K562 (cell line): ENCODE data around the gene HOXC11. TPM values are rescaled to one million over a fixed set of nuclear protein-coding genes. Genes with fewer than 3 reads are reported as not detected.

Experiments used
- ATAC-seq: fragments of 200-7000 bp; cut with Tn5 transposase; 3 replicates; pipeline ENCODE4 v1.9.1; 2020; ENCODE audit warnings: moderate library complexity
- BruUV-seq: library from RNA; stranded (reverse); fragments of 400-500 nt; replicated peaks from 2 replicates; lab custom pipeline; 2021; lab: Mats Ljungman, UMichigan
- CTCF ChIA-PET: fragments of 300-600 bp; formaldehyde crosslinking; extraction: SDS; loops from one replicate; lab custom pipeline; 2021; ENCODE audit warnings: low intra/inter-chr PET ratio; lab: Yijun Ruan, JAX
- POLR2A ChIA-PET: fragments of 300-600, 350-650 bp; sonication (Branson Sonifier 250); formaldehyde crosslinking; extraction: SDS; loops from one replicate; lab custom pipeline; 2021; ENCODE audit warnings: antibody characterized with exemption, inconsistent platforms; lab: Yijun Ruan, JAX
- DNase-seq, 4 experiments: peaks; one replicate each; pipeline versions ENCODE4 v3.0.0 to v3.0.0-alpha.2; 2011 to 2018; ENCODE audit warnings: low spot score in 3 of 4, mixed read lengths in 3 of 4; ENCODE audit errors: extremely low read depth in 1 of 4
- FAIRE-seq: peaks from 2 replicates; lab custom pipeline; 2011; peaks lifted over from hg19 to GRCh38; lab: Jason Lieb, UNC
- H2AFZ ChIP-seq: 2 replicates; pipeline ENCODE4 v1.6.0; 2011; ENCODE audit warnings: low read depth, low read length, control low read depth, inconsistent platforms
- H3K27ac ChIP-seq: fragments of 200-600 bp; 3 replicates; pipeline ENCODE4 v1.8.0; 2011; ENCODE audit warnings: low read depth, mild to moderate bottlenecking, control low read depth, inconsistent platforms, low read length, moderate library complexity, mixed read lengths; ENCODE audit errors: extremely low read depth
- H3K27me3 ChIP-seq, 2 experiments: fragments of 300-600 bp in 1 of 2; 2 replicates in 1 of 2; 3 replicates in 1 of 2; pipeline versions ENCODE4 v1.6.0 to v1.8.0; 2011; ENCODE audit warnings: inconsistent platforms in 2 of 2, low read length in 2 of 2, mild to moderate bottlenecking in 1 of 2, mixed read lengths in 1 of 2, moderate library complexity in 1 of 2; ENCODE audit not compliant: control insufficient read depth in 2 of 2, insufficient read depth in 2 of 2
- H3K36me3 ChIP-seq: fragments of 300-600 bp; 3 replicates; pipeline ENCODE4 v1.8.0; 2011; ENCODE audit warnings: mild to moderate bottlenecking, low read length, inconsistent platforms; ENCODE audit not compliant: control insufficient read depth, insufficient read depth
- H3K4me1 ChIP-seq, 2 experiments: fragments of 200-600 bp in 1 of 2; replicated peaks in 1 of 2; 2 replicates in 1 of 2; 3 replicates in 1 of 2; pipeline versions ENCODE4 v1.5.1 to v1.8.0; 2011; ENCODE audit warnings: inconsistent platforms in 2 of 2, low read length in 2 of 2, mild to moderate bottlenecking in 1 of 2, mixed read lengths in 1 of 2, moderate library complexity in 1 of 2; ENCODE audit not compliant: control insufficient read depth in 2 of 2, insufficient read depth in 2 of 2
- H3K4me2 ChIP-seq: 2 replicates; pipeline ENCODE4 v1.6.1; 2011; ENCODE audit warnings: low read length, control low read depth, inconsistent platforms, mixed read lengths; ENCODE audit not compliant: insufficient read depth
- H3K4me3 ChIP-seq: fragments of 200-600 bp; sonication (generic), shearing (Covaris generic); 2 replicates; pipeline ENCODE4 v1.5.1; 2016; ENCODE audit warnings: control low read depth, inconsistent platforms
- H3K79me2 ChIP-seq: fragments of 200-600 bp; 3 replicates; pipeline ENCODE4 v1.8.0; 2011; ENCODE audit warnings: low read length, inconsistent platforms; ENCODE audit not compliant: control insufficient read depth, insufficient read depth
- H3K9ac ChIP-seq, 2 experiments: 2 replicates each; pipeline versions ENCODE4 v1.6.0 to v1.6.1; 2011; ENCODE audit warnings: low read depth in 2 of 2, low read length in 2 of 2, control low read depth in 1 of 2, inconsistent platforms in 1 of 2, mild to moderate bottlenecking in 1 of 2, mixed read lengths in 1 of 2; ENCODE audit not compliant: insufficient read depth in 1 of 2
- H3K9me1 ChIP-seq: one replicate; pipeline ENCODE4 v1.6.0; 2011; ENCODE audit warnings: inconsistent platforms, mild to moderate bottlenecking, low read length, moderate library complexity; ENCODE audit not compliant: control insufficient read depth, insufficient read depth
- H3K9me3 ChIP-seq: replicated peaks from 2 replicates; pipeline ENCODE4 v1.5.1; 2011; ENCODE audit warnings: low read depth, low read length, inconsistent platforms; ENCODE audit not compliant: control insufficient read depth, insufficient read depth
- H4K20me1 ChIP-seq: replicated peaks from 2 replicates; pipeline ENCODE4 v1.6.1; 2011; ENCODE audit warnings: low read length, inconsistent platforms, mixed read lengths; ENCODE audit not compliant: control insufficient read depth, insufficient read depth
- ETV1 ChIP-seq: fragments of 450-650 bp; conservative IDR thresholded peaks from 2 replicates; pipeline ENCODE4 v1.6.1; 2016; ENCODE audit warnings: missing genetic modification characterization, control low read depth, low read depth, missing compliant biosample characterization
- HMGN3 ChIP-seq: IDR thresholded peaks from 2 replicates; pipeline ENCODE4 v1.6.1; 2011; ENCODE audit warnings: borderline replicate concordance, low read depth, mild to moderate bottlenecking, mixed read lengths, low read length; ENCODE audit not compliant: insufficient read length; ENCODE audit errors: extremely low read depth
- MEF2D ChIP-seq: conservative IDR thresholded peaks from 2 replicates; pipeline ENCODE4 v1.6.1; 2016; ENCODE audit warnings: low read depth, missing genetic modification characterization, missing compliant biosample characterization
- MIER1 ChIP-seq: fragments of 450-650 bp; IDR thresholded peaks from 2 replicates; pipeline ENCODE4 v1.6.1; 2016; ENCODE audit warnings: antibody characterized with exemption, mild to moderate bottlenecking, low read depth
- MTA2 ChIP-seq: fragments of 450-650 bp; IDR thresholded peaks from 2 replicates; pipeline ENCODE4 v1.6.1; 2016; ENCODE audit warnings: low read depth
- PRPF4 ChIP-seq: fragments of 200-400 bp; formaldehyde crosslinking; IDR thresholded peaks from one replicate; pipeline ENCODE4 v1.6.1; 2017; ENCODE audit warnings: low read length, low read depth, mild to moderate bottlenecking; ENCODE audit not compliant: insufficient read depth, poor library complexity, severe bottlenecking
- TAF15 ChIP-seq: fragments of 200-400 bp; formaldehyde crosslinking; IDR thresholded peaks from 2 replicates; pipeline ENCODE4 v1.6.1; 2017; ENCODE audit warnings: mild to moderate bottlenecking, low read depth, low read length, moderate library complexity
- U2AF2 ChIP-seq: fragments of 200-400 bp; formaldehyde crosslinking; optimal IDR thresholded peaks from 2 replicates; pipeline ENCODE3; 2017; ENCODE audit warnings: low read depth, mild to moderate bottlenecking, low read length
- ZNF551 ChIP-seq: fragments of 250-450 bp; sonication (Bioruptor Pico); IDR thresholded peaks from 2 replicates; pipeline ENCODE4 v1.5.0; 2021; ENCODE audit warnings: mild to moderate bottlenecking, moderate library complexity
- WGBS: fragments of 100-300 bp; shearing (Covaris generic); methylation state at CpG from one replicate; pipeline ENCODE4 v1.1.6; 2016; ENCODE audit warnings: low coverage, mixed read lengths; ENCODE audit not compliant: insufficient coverage; ENCODE audit errors: missing lambda C conversion rate; 5-methylcytosine and 5-hydroxymethylcytosine counted together
- in situ Hi-C: fragments of 300-500 bp; cut with MboI; formaldehyde crosslinking; loops from 4 replicates; pipeline ENCODE4 v1.15.0; 2018; ENCODE audit warnings: inconsistent platforms, mixed read lengths
- intact Hi-C: fragments of 100-400 bp; cut with micrococcal nuclease; formaldehyde crosslinking; loops from 2 replicates; pipeline ENCODE4 v1.14.2; 2022
- polyA plus RNA-seq, 8 experiments: library from polyadenylated mRNA; depleted of rRNA in 4 of 8; stranded (reverse) in 5 of 8; unstranded in 3 of 8; fragments of >200 nt; fragmentation: Nextera tagmentation in 2 of 8; fragmentation: Illumina TruSeq in 1 of 8; extraction: Ambion mirVana in 2 of 8; extraction: Trizol in 1 of 8; gene quantifications; 2 replicates each; pipeline versions ENCODE4 v1.2.1 to v1.2.3, GENCODE V29; 2011 to 2014; ENCODE audit warnings: inconsistent platforms in 1 of 8, missing spikeins in 1 of 8
- total RNA-seq, 7 experiments: library from RNA; depleted of rRNA in 6 of 7; stranded (reverse); fragments of >200 nt in 6 of 7; fragmentation: Illumina TruSeq in 2 of 7; extraction: Trizol in 2 of 7; gene quantifications; 2 replicates each; pipeline versions ENCODE4 v1.2.1 to v1.2.3, GENCODE V29; 2011 to 2021; ENCODE audit warnings: low replicate concordance in 1 of 7
- TF ChIP-seq, protein P1 (sequence below): sonication (generic); formaldehyde crosslinking; IDR thresholded peaks from 2 replicates; pipeline ENCODE4 v1.8.0; 2022; ENCODE audit warnings: mild to moderate bottlenecking, missing genetic modification reagents
- TF ChIP-seq, protein P2 (sequence below): fragments of 450-650 bp; IDR thresholded peaks from 2 replicates; pipeline ENCODE4 v1.6.1; 2016; ENCODE audit warnings: low read depth
- TF ChIP-seq, protein P3 (sequence below): sonication (generic); formaldehyde crosslinking; IDR thresholded peaks from 2 replicates; pipeline ENCODE4 v1.5.0; 2020; ENCODE audit warnings: missing genetic modification reagents

HOXC11 gene
- total and polyA plus RNA-seq, 9 of the 15 experiments (the other 6 are each of a cell fraction or from before 2014, with no cell fraction given) = not detected

DNA sequence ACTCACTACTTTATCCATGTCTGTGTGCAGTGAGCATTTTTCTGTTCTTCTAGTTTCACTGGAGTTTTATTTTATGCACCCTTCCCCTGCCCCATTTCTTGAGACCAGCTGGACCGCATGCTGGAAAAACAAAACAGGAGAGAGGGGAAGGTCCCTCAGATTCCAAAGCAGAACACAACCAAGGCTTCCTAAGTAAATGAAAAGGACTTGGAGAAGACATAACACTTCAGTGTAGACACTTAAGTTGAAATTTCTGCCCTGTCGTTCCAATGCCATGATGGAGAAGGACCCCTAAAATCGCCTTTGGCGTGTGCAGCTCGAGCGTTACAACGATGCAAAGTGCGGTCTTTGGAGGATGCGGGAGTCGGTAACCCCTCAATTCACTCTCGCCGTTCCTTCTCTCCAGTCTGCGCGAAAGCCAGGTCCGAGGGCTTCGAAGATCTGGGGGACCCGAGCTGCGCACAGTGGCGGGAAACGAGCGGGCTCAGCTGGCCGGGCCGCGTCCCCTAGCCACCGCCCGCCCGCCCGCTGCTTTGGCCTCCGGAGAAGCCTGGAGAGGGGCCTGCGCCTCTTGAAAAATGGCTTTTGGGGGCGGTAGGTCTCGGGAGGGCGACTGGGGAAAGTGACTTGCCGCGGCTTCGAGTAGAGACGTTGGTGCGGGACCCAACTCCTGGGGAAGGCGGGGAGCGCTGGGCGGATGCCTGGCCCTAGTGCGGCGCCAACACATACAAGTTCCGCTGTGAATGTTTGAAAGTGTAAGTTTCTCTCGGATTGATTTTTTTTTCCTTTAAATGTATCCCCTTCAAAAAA lies 45.5 kb upstream of the HOXC11 start:
- Histone ChIP-seq H3K9me3 (no peaks in the 10 kb centered on the region), H3K4me3 (no peak overlapping the region), H4K20me1 (no peaks in the 10 kb centered on the region), H3K79me2 (no peaks in the 10 kb centered on the region), H3K4me1 (peaks cover 0 to 4% of the 10 kb centered on the region in 2 experiments; a peak in 1 of 5 replicates), H3K4me2 (no peak overlapping the region), H3K9me1 (no peaks in the 10 kb centered on the region), H3K36me3 (no peaks in the 10 kb centered on the region), H3K9ac (no peak overlapping the region), H3K27me3 (peaks cover 52 to 62% of the 10 kb centered on the region in 2 experiments), H2AFZ (no peak overlapping the region), H3K27ac (no peak overlapping the region)
- ATAC-seq = no peak
- BruUV-seq = no TSS peak
- in situ Hi-C loops = no loop called here
- intact Hi-C loops = no loop called here
- no peak for DNase-seq
- ChIA-PET POLR2A (interaction anchor here (0.6 to 0.8 kb wide), 2 partner anchors 223 to 229 kb away, joined by 3 read pairs; no protein-coding TSS in a partner anchor), CTCF (no interaction called here)
- no peak for FAIRE-seq
- WGBS = 13% methylated on average over 40 of the region's 45 CpGs
- TF ChIP-seq, protein P1, sequence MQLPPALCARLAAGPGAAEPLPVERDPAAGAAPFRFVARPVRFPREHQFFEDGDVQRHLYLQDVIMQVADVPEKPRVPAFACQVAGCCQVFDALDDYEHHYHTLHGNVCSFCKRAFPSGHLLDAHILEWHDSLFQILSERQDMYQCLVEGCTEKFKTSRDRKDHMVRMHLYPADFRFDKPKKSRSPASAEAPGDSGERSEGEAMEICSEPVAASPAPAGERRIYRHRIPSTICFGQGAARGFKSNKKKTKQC (CRISPR knock-in tag) = no peak
- no peak for TF ChIP-seq TAF15
- no peak for TF ChIP-seq U2AF2
- TF ChIP-seq MIER1 = no peak
- TF ChIP-seq PRPF4 = no peak
- TF ChIP-seq, protein P2, sequence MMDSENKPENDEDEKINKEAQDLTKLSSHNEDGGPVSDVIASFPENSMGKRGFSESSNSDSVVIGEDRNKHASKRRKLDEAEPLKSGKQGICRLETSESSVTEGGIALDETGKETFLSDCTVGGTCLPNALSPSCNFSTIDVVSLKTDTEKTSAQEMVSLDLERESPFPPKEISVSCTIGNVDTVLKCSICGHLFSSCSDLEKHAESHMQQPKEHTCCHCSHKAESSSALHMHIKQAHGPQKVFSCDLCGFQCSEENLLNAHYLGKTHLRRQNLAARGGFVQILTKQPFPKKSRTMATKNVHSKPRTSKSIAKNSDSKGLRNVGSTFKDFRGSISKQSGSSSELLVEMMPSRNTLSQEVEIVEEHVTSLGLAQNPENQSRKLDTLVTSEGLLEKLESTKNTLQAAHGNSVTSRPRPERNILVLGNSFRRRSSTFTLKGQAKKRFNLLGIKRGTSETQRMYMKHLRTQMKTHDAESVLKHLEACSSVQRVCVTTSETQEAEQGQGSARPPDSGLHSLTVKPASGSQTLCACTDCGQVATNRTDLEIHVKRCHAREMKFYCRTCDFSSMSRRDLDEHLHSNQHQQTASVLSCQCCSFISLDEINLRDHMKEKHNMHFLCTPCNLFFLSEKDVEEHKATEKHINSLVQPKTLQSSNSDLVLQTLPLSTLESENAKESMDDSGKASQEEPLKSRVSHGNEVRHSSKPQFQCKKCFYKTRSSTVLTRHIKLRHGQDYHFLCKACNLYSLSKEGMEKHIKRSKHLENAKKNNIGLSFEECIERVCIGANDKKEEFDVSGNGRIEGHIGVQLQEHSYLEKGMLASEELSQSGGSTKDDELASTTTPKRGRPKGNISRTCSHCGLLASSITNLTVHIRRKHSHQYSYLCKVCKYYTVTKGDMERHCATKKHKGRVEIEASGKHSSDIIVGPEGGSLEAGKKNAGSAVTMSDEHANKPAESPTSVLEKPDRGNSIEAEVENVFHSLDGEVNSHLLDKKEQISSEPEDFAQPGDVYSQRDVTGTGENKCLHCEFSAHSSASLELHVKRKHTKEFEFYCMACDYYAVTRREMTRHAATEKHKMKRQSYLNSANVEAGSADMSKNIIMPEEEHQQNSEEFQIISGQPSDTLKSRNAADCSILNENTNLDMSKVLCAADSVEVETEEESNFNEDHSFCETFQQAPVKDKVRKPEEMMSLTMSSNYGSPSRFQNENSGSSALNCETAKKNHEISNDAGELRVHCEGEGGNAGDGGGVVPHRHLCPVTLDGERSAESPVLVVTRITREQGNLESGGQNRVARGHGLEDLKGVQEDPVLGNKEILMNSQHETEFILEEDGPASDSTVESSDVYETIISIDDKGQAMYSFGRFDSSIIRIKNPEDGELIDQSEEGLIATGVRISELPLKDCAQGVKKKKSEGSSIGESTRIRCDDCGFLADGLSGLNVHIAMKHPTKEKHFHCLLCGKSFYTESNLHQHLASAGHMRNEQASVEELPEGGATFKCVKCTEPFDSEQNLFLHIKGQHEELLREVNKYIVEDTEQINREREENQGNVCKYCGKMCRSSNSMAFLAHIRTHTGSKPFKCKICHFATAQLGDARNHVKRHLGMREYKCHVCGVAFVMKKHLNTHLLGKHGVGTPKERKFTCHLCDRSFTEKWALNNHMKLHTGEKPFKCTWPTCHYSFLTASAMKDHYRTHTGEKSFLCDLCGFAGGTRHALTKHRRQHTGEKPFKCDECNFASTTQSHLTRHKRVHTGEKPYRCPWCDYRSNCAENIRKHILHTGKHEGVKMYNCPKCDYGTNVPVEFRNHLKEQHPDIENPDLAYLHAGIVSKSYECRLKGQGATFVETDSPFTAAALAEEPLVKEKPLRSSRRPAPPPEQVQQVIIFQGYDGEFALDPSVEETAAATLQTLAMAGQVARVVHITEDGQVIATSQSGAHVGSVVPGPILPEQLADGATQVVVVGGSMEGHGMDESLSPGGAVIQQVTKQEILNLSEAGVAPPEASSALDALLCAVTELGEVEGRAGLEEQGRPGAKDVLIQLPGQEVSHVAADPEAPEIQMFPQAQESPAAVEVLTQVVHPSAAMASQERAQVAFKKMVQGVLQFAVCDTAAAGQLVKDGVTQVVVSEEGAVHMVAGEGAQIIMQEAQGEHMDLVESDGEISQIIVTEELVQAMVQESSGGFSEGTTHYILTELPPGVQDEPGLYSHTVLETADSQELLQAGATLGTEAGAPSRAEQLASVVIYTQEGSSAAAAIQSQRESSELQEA = no peak
- no peak for TF ChIP-seq MEF2D (tag)
- TF ChIP-seq MTA2 = no peak
- no peak for TF ChIP-seq HMGN3
- TF ChIP-seq ETV1 (tag) = no peak
- TF ChIP-seq, protein P3, sequence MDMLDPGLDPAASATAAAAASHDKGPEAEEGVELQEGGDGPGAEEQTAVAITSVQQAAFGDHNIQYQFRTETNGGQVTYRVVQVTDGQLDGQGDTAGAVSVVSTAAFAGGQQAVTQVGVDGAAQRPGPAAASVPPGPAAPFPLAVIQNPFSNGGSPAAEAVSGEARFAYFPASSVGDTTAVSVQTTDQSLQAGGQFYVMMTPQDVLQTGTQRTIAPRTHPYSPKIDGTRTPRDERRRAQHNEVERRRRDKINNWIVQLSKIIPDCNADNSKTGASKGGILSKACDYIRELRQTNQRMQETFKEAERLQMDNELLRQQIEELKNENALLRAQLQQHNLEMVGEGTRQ (CRISPR knock-in tag) = no peak
- TF ChIP-seq ZNF551 (CRISPR knock-in tag) = no peak
